Left forelimb (tissue), 1 donor: Measurements from ENCODE around the gene OAT.
"Not testable (repeated sequence)": the region's sequence is repeated elsewhere in the genome, so short reads cannot be mapped to it uniquely, and the experiment has no call there.

Experiments used
- DNase-seq: peaks from one replicate; pipeline ENCODE4 v3.0.0-alpha.2; 2018; ENCODE audit warnings: low spot score

The OAT gene

GRCh38 chr10:124447751-124448466 is 29.2 kb upstream of the OAT start:
- DNase-seq, result no peak

GRCh38 chr10:124446830-124447750 is 28.4 kb upstream of the OAT start:
- DNase-seq, result no peak

GRCh38 chr10:124441694-124442093 is 23.0 kb upstream of the OAT start:
- DNase-seq, result not testable (repeated sequence)

GRCh38 chr10:124436191-124436638 is 17.5 kb upstream of the OAT start:
- no peak for DNase-seq

GRCh38 chr10:124435683-124436082 is 17.0 kb upstream of the OAT start:
- not testable (repeated sequence) for DNase-seq

GRCh38 chr10:124433461-124433860 is 14.7 kb upstream of the OAT start:
- DNase-seq, result no peak

GRCh38 chr10:124430077-124430476 is 11.4 kb upstream of the OAT start:
- no peak for DNase-seq

GRCh38 chr10:124429576-124429975 is 10.9 kb upstream of the OAT start:
- no peak for DNase-seq

GRCh38 chr10:124428207-124428777 is 9.6 kb upstream of the OAT start:
- DNase-seq, result no peak

- no peak for DNase-seq
These were observed 6.7 kb upstream of the OAT start for GRCh38 chr10:124425227-124425962.

GRCh38 chr10:124423813-124424212 is 5.1 kb upstream of the OAT start:
- DNase-seq, result no peak

GRCh38 chr10:124422742-124423141 is 4.0 kb upstream of the OAT start:
- no peak for DNase-seq

- DNase-seq, result no peak
These were observed 1.5 kb upstream of the OAT start for GRCh38 chr10:124420254-124420653.

- DNase-seq, result no peak
These were observed 912 bp upstream of the OAT start for GRCh38 chr10:124419635-124420034.

GRCh38 chr10:124417895-124418725 is 613 bp downstream of the OAT start:
- DNase-seq, result peak; percentile 83

- no peak for DNase-seq
These were observed 2.0 kb downstream of the OAT start for GRCh38 chr10:124416733-124417132.

- DNase-seq, result no peak
These were observed 3.5 kb downstream of the OAT start for GRCh38 chr10:124415210-124415609.

GRCh38 chr10:124414076-124414475 is 4.6 kb downstream of the OAT start:
- no peak for DNase-seq

GRCh38 chr10:124409696-124410095 is 9.0 kb downstream of the OAT start:
- DNase-seq, result no peak

- no peak for DNase-seq
These were observed 10.4 kb downstream of the OAT start for GRCh38 chr10:124408357-124408756.

- DNase-seq, result no peak
These were observed 11.3 kb downstream of the OAT start for GRCh38 chr10:124407456-124407855.
